K562 (cell line): ENCODE results near the gene ZNF296. TPM values are rescaled to one million over a fixed set of nuclear protein-coding genes. Genes with fewer than 3 reads are reported as not detected.
A peak's percentile ranks its signal among the peaks of the same experiment; 100 is the strongest.

ENCODE experiments used
- DLX4 ChIP-seq: fragments of 250-450 bp; sonication (Bioruptor Pico); IDR thresholded peaks from 2 replicates; pipeline ENCODE4 v1.6.1; 2021; ENCODE audit warnings: mild to moderate bottlenecking
- HLTF ChIP-seq: fragments of 450-650 bp; IDR thresholded peaks from 2 replicates; pipeline ENCODE4 v1.6.1; 2016
- MYC ChIP-seq, 2 experiments: fragments of 250-450 bp in 1 of 2; sonication (Bioruptor Pico) in 1 of 2; IDR thresholded peaks; 2 replicates each; pipeline versions ENCODE4 v1.5.1 to v1.6.1; 2012 to 2021; ENCODE audit warnings: low read depth in 2 of 2, borderline replicate concordance in 1 of 2, improper control_type of control experiment in 1 of 2, low read length in 1 of 2, mild to moderate bottlenecking in 1 of 2, moderate library complexity in 1 of 2
- NR0B1 ChIP-seq: fragments of 450-650 bp; IDR thresholded peaks from one replicate; pipeline ENCODE4 v1.6.1; 2018; ENCODE audit warnings: mild to moderate bottlenecking, moderate library complexity; ENCODE audit not compliant: partially characterized antibody
- REST ChIP-seq, 2 experiments: fragments of 450-650 bp; formaldehyde crosslinking in 1 of 2; IDR thresholded peaks; 2 replicates each; pipeline versions ENCODE4 v1.4.0 to v1.6.1; 2014 to 2020; ENCODE audit warnings: mild to moderate bottlenecking in 2 of 2, borderline replicate concordance in 1 of 2, low read depth in 1 of 2
- SMAD1 ChIP-seq: fragments of 150-350 bp; IDR thresholded peaks from 2 replicates; pipeline ENCODE4 v1.6.1; 2014; ENCODE audit warnings: low read length, low read depth; ENCODE audit not compliant: partially characterized antibody
- STAG1 ChIP-seq: sonication (generic); formaldehyde crosslinking; IDR thresholded peaks from 2 replicates; pipeline ENCODE4 v1.5.0; 2020; ENCODE audit warnings: missing genetic modification reagents, borderline replicate concordance
- TAL1 ChIP-seq: fragments of 450-650 bp; IDR thresholded peaks from 2 replicates; pipeline ENCODE4 v1.6.1; 2016; ENCODE audit warnings: mild to moderate bottlenecking
- TBL1XR1 ChIP-seq, 2 experiments: IDR thresholded peaks; 2 replicates each; pipeline ENCODE4 v1.6.1; 2012; ENCODE audit warnings: improper control_type of control experiment in 2 of 2, low read length in 2 of 2, mild to moderate bottlenecking in 1 of 2
- XRCC4 ChIP-seq: IDR thresholded peaks from one replicate; pipeline ENCODE4 v1.6.1; 2011; ENCODE audit not compliant: insufficient read depth, insufficient read length; ENCODE audit errors: extremely low read depth
- ZBTB12 ChIP-seq: fragments of 250-450 bp; sonication (Bioruptor Pico); IDR thresholded peaks from 2 replicates; pipeline ENCODE4 v1.4.0; 2020
- ZNF174 ChIP-seq: fragments of 250-450 bp; sonication (Bioruptor Pico); IDR thresholded peaks from 2 replicates; pipeline ENCODE4 v1.4.0; 2020; ENCODE audit warnings: mild to moderate bottlenecking
- ZNF551 ChIP-seq: fragments of 250-450 bp; sonication (Bioruptor Pico); IDR thresholded peaks from 2 replicates; pipeline ENCODE4 v1.5.0; 2021; ENCODE audit warnings: mild to moderate bottlenecking, moderate library complexity
- ZNF785 ChIP-seq: fragments of 250-450 bp; sonication (Bioruptor Pico); IDR thresholded peaks from 2 replicates; pipeline ENCODE4 v1.4.0; 2020; ENCODE audit warnings: mild to moderate bottlenecking
- ZNF830 ChIP-seq: fragments of 250-450 bp; sonication (Bioruptor Pico); IDR thresholded peaks from 2 replicates; pipeline ENCODE4 v1.5.0; 2021; ENCODE audit warnings: mild to moderate bottlenecking
- polyA plus RNA-seq, 8 experiments: library from polyadenylated mRNA; depleted of rRNA in 4 of 8; stranded (reverse) in 5 of 8; unstranded in 3 of 8; fragments of >200 nt; fragmentation: Nextera tagmentation in 2 of 8; fragmentation: Illumina TruSeq in 1 of 8; extraction: Ambion mirVana in 2 of 8; extraction: Trizol in 1 of 8; gene quantifications; 2 replicates each; pipeline versions ENCODE4 v1.2.1 to v1.2.3, GENCODE V29; 2011 to 2014; ENCODE audit warnings: inconsistent platforms in 1 of 8, missing spikeins in 1 of 8
- total RNA-seq, 7 experiments: library from RNA; depleted of rRNA in 6 of 7; stranded (reverse); fragments of >200 nt in 6 of 7; fragmentation: Illumina TruSeq in 2 of 7; extraction: Trizol in 2 of 7; gene quantifications; 2 replicates each; pipeline versions ENCODE4 v1.2.1 to v1.2.3, GENCODE V29; 2011 to 2021; ENCODE audit warnings: low replicate concordance in 1 of 7

Gene ZNF296
- total and polyA plus RNA-seq, 9 of the 15 experiments (the other 6 are each of a cell fraction or from before 2014, with no cell fraction given): 0.03 to 8.8 (median 0.47) TPM; not detected in 1

- TF ChIP-seq MYC (IDR thresholded peaks at IDR 0.05; ENCODE audit: low read depth, low read length) (peak; percentile 84; the same call in 1 of the 2 replicates), MYC (CRISPR knock-in tag; IDR thresholded peaks at IDR 0.05; ENCODE audit: borderline replicate concordance, low read depth) (peak; percentile 68; the same call in 1 of the 2 replicates), ZNF551 (CRISPR knock-in tag) (no peak), TAL1 (no peak), SMAD1 (no peak), DLX4 (no peak), REST (IDR thresholded peaks at IDR 0.05; ENCODE audit: borderline replicate concordance) (no peak; the same call in 1 of the 2 replicates), REST (CRISPR knock-in tag; IDR thresholded peaks at IDR 0.05; ENCODE audit: low read depth) (peak; percentile 76), ZBTB12 (no peak), ZNF830 (no peak), HLTF (0 out of 2 replicates have a peak, but pooled peaks have one; percentile 13), NR0B1 (no peak), ZNF785 (CRISPR knock-in tag) (no peak), TBL1XR1 (IDR thresholded peaks at IDR 0.05; ENCODE audit: low read length in 2 of 2) (no peak), XRCC4 (no peak), ZNF174 (CRISPR knock-in tag) (no peak), STAG1 (CRISPR knock-in tag) (no peak)
Measured at GRCh38 chr19:45038931-45039893, 37.1 kb downstream of the ZNF296 start, which contains the start of gene CLASRP (continued).
